Lower leg skin (tissue), 4 donors: ENCODE results near the gene HECTD4. TPM values are rescaled to one million over a fixed set of nuclear protein-coding genes. Genes with fewer than 3 reads are reported as not detected.

Source experiments
- DNase-seq, 2 donors: peaks; one replicate each; pipeline ENCODE4 v3.0.0-alpha.2; 2019; ENCODE audit warnings: low spot score in 2 of 2
- H3K4me3 ChIP-seq: fragments of 200-600 bp; sonication (generic); 2 replicates; pipeline ENCODE4 v1.5.1; 2017; ENCODE audit warnings: mild to moderate bottlenecking, low read depth; ENCODE audit not compliant: poor library complexity, severe bottlenecking
- CTCF ChIP-seq, 3 donors: fragments of 450-650 bp; IDR thresholded peaks; one replicate each; pipeline ENCODE4 v1.5.1; 2016; ENCODE audit warnings: antibody characterized with exemption in 3 of 3, mild to moderate bottlenecking in 3 of 3, moderate library complexity in 2 of 3
- POLR2A ChIP-seq, 2 donors: fragments of 450-650 bp; IDR thresholded peaks; one replicate each; pipeline ENCODE4 v1.6.1; 2016 to 2017; ENCODE audit warnings: antibody characterized with exemption in 2 of 2, mild to moderate bottlenecking in 1 of 2, moderate library complexity in 1 of 2
- WGBS, 2 donors: methylation state at CpG; one replicate each; pipeline ENCODE4 v1.1.5; 2018; 5-methylcytosine and 5-hydroxymethylcytosine counted together
- intact Hi-C: fragments of 100-400 bp; cut with DNase I; formaldehyde crosslinking; loops from one replicate; pipeline ENCODE4 v1.15.0; 2023; ENCODE audit warnings: low total_unique reads
- total RNA-seq, 4 donors: library from RNA; depleted of rRNA; stranded (reverse); fragments of >200 nt; gene quantifications; one replicate each; pipeline ENCODE4 v1.1.0, GENCODE V29; 2016

HECTD4 gene
- total RNA-seq, 4 donors from 2014 or later: 33.2 to 70.6 (median 35.5) TPM

- H3K4me3 ChIP-seq: no peak overlapping the region
- no peak for TF ChIP-seq CTCF (IDR thresholded peaks at IDR 0.05)
- TF ChIP-seq POLR2A (IDR thresholded peaks at IDR 0.05): no peak
- 89 to 91% methylated on average over 9 of the region's 9 CpGs for WGBS, 2 donors
- DNase-seq: no peak
- intact Hi-C loops: no loop called here
These were observed 194.0 kb downstream of the HECTD4 start for GRCh38 chr12:112188130-112188830.

- intact Hi-C loops: no loop called here
- 54 to 68% methylated on average over 13 to 21 of the region's 26 CpGs for WGBS, 2 donors
These were observed 196.9 kb downstream of the HECTD4 start for GRCh38 chr12:112185093-112185923.

GRCh38 chr12:112184056-112184887 is 198.0 kb downstream of the HECTD4 start:
- TF ChIP-seq CTCF (IDR thresholded peaks at IDR 0.05) (no peak), POLR2A (IDR thresholded peaks at IDR 0.05) (no peak)
- no peak for DNase-seq
- WGBS, 2 donors: 91 to 96% methylated on average over 39 to 46 of the region's 46 CpGs
- intact Hi-C loops: no loop called here
- no peak overlapping the region for H3K4me3 ChIP-seq

More at GRCh38 chr12:112185093-112185923, 196.9 kb downstream of the HECTD4 start:
- H3K4me3 ChIP-seq: no peak overlapping the region
- TF ChIP-seq CTCF (IDR thresholded peaks at IDR 0.05): no peak
- no peak for TF ChIP-seq POLR2A (IDR thresholded peaks at IDR 0.05)
- DNase-seq: no peak

- no peak for DNase-seq
- intact Hi-C loops: no loop called here
- no peak for TF ChIP-seq POLR2A (IDR thresholded peaks at IDR 0.05)
- no peak for TF ChIP-seq CTCF (IDR thresholded peaks at IDR 0.05)
- 75 to 84% methylated on average over 9 of the region's 9 CpGs for WGBS, 2 donors
- H3K4me3 ChIP-seq: no peak overlapping the region
These were observed 198.8 kb downstream of the HECTD4 start for GRCh38 chr12:112183141-112184021.

GRCh38 chr12:112182499-112182898 is 199.7 kb downstream of the HECTD4 start:
- intact Hi-C loops: no loop called here
- no peak for TF ChIP-seq CTCF (IDR thresholded peaks at IDR 0.05)
- no peak for TF ChIP-seq POLR2A (IDR thresholded peaks at IDR 0.05)
- DNase-seq: no peak
- 69 to 70% methylated on average over 7 of the region's 7 CpGs for WGBS, 2 donors
- no peak overlapping the region for H3K4me3 ChIP-seq
